ENCODE measurements around the gene FITM1. TPM values are rescaled to one million over a fixed set of nuclear protein-coding genes. Genes with fewer than 3 reads are reported as not detected.

FITM1 gene
- total and polyA plus RNA-seq, 8 donors = 2.7 to 12.0 (median 4.0) TPM

DNA sequence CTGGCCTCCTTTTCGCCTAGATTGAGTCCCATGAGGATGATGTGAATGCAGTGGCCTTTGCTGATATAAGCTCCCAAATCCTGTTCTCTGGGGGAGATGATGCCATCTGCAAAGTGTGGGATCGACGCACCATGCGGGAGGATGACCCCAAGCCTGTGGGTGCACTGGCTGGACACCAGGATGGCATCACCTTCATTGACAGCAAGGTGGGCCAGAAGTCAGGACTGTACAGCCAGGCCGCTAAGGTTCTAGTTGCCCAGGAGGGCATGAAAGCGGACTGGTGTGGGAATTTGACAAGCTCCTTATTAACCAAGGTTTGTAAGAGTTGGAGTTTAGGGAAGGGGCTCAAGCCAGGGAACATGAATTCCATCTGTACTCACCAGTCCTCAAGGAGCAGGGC lies 10.8 kb upstream of the FITM1 start:
- DNase-seq (no peak), ATAC-seq (no peak), FAIRE-seq (no peak)
- H3K4me3 ChIP-seq = no peak overlapping the region
- TF ChIP-seq, protein P1, sequence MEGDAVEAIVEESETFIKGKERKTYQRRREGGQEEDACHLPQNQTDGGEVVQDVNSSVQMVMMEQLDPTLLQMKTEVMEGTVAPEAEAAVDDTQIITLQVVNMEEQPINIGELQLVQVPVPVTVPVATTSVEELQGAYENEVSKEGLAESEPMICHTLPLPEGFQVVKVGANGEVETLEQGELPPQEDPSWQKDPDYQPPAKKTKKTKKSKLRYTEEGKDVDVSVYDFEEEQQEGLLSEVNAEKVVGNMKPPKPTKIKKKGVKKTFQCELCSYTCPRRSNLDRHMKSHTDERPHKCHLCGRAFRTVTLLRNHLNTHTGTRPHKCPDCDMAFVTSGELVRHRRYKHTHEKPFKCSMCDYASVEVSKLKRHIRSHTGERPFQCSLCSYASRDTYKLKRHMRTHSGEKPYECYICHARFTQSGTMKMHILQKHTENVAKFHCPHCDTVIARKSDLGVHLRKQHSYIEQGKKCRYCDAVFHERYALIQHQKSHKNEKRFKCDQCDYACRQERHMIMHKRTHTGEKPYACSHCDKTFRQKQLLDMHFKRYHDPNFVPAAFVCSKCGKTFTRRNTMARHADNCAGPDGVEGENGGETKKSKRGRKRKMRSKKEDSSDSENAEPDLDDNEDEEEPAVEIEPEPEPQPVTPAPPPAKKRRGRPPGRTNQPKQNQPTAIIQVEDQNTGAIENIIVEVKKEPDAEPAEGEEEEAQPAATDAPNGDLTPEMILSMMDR (IDR thresholded peaks at IDR 0.05) = no peak
- no peak overlapping the region for H3K27ac ChIP-seq
- 95 to 96% methylated on average over 6 of the region's 6 CpGs for WGBS, 2 donors
- H3K9me3 ChIP-seq = no peaks in the 10 kb centered on the region
- intact Hi-C loops (cut with DNase I) = no loop called here
- H3K27me3 ChIP-seq = no peaks in the 10 kb centered on the region
- H3K4me1 ChIP-seq = peaks cover 0 to 16% (median 0%) of the 10 kb centered on the region in 3 donors
- H3K36me3 ChIP-seq = peaks cover 4 to 58% (median 57%) of the 10 kb centered on the region in 3 donors

DNA sequence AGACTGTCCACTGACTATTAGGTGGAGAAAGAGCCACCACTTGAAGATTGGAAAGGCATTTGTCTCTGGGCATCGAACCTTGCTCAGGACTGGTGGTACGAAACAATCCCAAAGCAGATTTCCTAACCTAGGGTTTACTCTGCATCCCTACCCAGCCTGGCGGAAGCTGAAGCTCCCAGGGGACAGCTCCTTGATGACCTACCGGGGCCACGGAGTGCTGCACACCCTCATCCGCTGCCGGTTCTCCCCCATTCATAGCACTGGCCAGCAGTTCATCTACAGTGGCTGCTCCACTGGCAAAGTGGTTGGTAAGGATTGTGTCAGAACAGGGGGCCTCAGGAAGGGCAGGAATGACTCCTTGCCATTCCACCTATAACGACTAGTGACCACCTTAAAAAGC lies 9.2 kb upstream of the FITM1 start:
- ATAC-seq = no peak
- Histone ChIP-seq H3K27me3 (no peaks in the 10 kb centered on the region), H3K9me3 (no peaks in the 10 kb centered on the region), H3K4me1 (peaks cover 0 to 10% (median 0%) of the 10 kb centered on the region in 3 donors), H3K27ac (no peak overlapping the region), H3K4me3 (no peak overlapping the region), H3K36me3 (peaks cover 4 to 58% (median 57%) of the 10 kb centered on the region in 3 donors)
- no peak for DNase-seq
- no peak for FAIRE-seq
- intact Hi-C loops (cut with DNase I) = no loop called here
- WGBS, 2 donors = 93 to 97% methylated on average over 8 of the region's 8 CpGs
- TF ChIP-seq, protein P1 (IDR thresholded peaks at IDR 0.05) = no peak

DNA sequence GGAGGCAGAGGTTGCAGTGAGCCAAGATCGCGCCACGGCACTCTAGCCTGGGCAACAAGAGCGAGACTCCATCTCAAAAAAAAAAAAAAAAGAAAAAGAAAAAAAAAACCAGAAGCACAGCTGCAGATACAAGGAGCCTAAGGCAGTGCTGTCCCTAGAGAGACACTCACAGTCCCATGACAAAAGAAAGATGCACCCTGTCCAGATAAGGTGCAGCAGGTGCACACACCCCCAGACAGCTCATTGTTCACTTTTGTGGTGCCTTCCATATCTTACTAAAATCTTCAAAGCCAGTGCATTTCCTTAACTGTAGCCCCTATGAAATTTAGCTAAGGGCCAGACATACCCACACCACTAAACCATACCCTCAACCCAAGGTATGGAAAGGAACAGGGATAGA lies 8.0 kb upstream of the FITM1 start:
- H3K27me3 ChIP-seq = no peaks in the 10 kb centered on the region
- peaks cover 4 to 57% (median 55%) of the 10 kb centered on the region in 3 donors for H3K36me3 ChIP-seq
- TF ChIP-seq, protein P1 (IDR thresholded peaks at IDR 0.05) = no peak
- ATAC-seq = no peak
- no peak for FAIRE-seq
- intact Hi-C loops (cut with DNase I) = no loop called here
- H3K9me3 ChIP-seq = no peaks in the 10 kb centered on the region
- 95 to 97% methylated on average over 4 of the region's 4 CpGs for WGBS, 2 donors
- no peaks in the 10 kb centered on the region for H3K4me1 ChIP-seq
- DNase-seq = no peak
- no peak overlapping the region for H3K27ac ChIP-seq
- no peak overlapping the region for H3K4me3 ChIP-seq

DNA sequence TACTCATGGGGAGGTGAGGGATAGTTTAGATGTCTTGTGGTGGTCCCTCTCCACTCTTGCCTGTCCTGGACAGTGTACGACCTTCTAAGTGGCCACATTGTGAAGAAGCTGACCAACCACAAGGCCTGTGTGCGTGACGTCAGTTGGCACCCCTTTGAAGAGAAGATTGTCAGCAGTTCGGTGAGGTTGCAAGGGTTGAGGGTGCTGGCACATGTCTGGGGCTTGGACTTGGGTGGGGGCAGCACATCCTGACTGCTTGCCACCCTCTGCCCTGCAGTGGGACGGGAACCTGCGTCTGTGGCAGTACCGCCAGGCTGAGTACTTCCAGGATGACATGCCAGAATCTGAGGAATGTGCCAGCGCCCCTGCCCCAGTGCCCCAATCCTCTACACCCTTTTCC lies 7.6 kb upstream of the FITM1 start:
- no peaks in the 10 kb centered on the region for H3K4me1 ChIP-seq
- H3K27ac ChIP-seq = no peak overlapping the region
- no peak for FAIRE-seq
- TF ChIP-seq, protein P1 (IDR thresholded peaks at IDR 0.05) = no peak
- WGBS, 2 donors = 93 to 97% methylated on average over 8 of the region's 8 CpGs
- ATAC-seq = no peak
- H3K27me3 ChIP-seq = no peaks in the 10 kb centered on the region
- peaks cover 4 to 53% (median 50%) of the 10 kb centered on the region in 3 donors for H3K36me3 ChIP-seq
- DNase-seq = no peak
- H3K4me3 ChIP-seq = no peak overlapping the region
- H3K9me3 ChIP-seq = no peaks in the 10 kb centered on the region
- intact Hi-C loops (cut with DNase I) = no loop called here

DNA sequence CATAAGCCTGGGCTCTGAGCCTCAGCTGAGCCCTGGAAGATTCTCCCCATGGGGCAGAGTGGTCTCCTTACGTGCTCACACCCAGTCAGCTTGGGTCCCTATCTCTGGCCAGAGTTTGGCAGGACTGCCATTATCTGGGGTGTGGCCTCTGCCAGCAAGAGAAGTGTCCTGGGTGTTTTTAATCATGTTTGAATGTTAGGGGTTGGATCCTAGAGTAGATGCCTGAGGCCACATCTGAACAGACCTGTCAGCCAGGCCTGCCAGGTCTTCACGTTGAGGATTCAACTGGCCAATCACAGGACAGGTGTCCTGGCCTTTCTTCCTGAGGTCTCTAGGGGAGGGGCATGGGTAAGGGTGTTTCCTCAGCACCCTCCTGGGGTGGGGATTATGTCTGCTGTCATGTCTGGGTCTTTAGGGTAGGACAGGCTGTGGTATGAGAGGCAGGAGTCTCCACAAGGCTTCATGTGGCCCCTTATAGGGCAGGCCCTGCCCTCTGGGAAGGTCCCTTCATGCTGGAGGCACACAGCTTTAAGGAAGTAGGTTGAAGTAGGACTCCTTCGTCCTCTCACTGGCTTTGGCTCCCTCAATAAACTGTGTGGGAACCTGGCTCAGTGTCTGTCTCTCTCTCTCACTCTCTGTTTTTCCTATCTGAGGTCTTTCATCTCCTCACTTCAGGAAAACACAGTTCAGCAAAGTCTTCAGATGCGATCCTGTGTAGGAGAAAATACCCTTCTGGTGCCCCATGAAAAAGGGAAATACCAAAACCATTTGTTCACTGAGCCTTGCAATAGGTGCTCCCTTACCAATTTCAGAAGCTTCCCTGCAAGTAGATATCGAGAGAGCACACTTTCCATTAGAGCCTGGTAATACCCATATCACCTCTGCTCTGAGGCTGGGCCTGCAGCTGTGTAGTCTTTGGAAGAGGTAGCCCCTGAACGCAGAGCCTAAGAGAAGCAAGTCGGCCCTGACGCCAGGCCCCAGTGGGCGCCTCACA lies 6.7 kb upstream of the FITM1 start:
- intact Hi-C loops (cut with DNase I) = no loop called here
- H3K4me1 ChIP-seq = no peaks in the 10 kb centered on the region
- no peak overlapping the region for H3K4me3 ChIP-seq
- no peaks in the 10 kb centered on the region for H3K9me3 ChIP-seq
- ATAC-seq (no peak), FAIRE-seq (no peak), DNase-seq (no peak)
- WGBS, 2 donors = 86 to 89% methylated on average over 9 of the region's 9 CpGs
- H3K36me3 ChIP-seq = peaks cover 0 to 45% (median 42%) of the 10 kb centered on the region in 3 donors
- no peak overlapping the region for H3K27ac ChIP-seq
- H3K27me3 ChIP-seq = no peaks in the 10 kb centered on the region
- TF ChIP-seq, protein P1 (IDR thresholded peaks at IDR 0.05) = no peak

Measured in pancreas (tissue), 10 donors.